ENCODE results near the gene TERT.
A peak's percentile ranks its signal among the peaks of the same experiment; 100 is the strongest.

The TERT gene

DNA sequence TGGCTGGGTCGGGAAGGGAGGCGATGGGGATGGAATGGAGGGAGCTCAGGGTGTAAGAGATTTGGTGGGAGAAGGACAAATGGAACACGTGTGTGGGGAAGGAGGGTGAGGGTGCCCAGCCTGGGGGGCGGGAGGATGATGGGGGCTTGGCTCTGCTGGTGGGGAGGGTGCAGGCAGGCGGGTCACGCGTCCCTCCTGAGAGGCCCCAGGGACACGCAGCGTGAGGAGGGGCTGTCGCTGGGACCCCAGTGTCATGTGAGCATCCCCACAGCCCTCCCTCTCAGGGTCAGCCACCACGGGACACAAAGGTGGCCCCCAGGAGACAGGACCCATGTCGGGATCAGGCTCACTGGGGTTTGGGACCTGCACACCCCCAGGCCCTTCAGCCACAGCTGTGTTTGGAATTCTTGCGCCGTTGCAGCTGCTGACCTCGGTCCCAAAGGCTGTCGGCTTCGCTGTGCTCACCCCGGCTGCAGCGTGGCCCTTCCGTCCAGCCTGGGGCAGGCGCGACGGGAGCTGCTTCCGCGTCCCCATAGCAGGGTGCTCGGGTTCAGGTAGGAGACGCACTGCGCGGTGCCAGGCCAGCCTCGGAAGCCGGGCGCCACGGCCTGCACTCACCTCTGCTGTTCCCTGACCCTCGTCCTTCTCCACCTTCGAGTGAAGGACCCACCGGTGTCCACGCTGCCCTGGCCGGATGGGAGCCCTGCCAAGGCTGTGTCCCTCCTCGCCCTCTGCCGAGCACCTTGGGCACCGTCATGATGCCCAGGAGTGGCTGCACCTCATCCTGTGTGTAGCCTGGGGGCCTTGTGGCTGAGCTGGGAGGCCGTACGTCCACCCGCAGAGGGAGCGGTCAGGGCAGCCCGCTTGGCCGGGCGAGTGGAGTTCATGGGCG, 88.1 kb downstream of the TERT start:
- no peak for DNase-seq (ENCODE audit: low spot score)

DNA sequence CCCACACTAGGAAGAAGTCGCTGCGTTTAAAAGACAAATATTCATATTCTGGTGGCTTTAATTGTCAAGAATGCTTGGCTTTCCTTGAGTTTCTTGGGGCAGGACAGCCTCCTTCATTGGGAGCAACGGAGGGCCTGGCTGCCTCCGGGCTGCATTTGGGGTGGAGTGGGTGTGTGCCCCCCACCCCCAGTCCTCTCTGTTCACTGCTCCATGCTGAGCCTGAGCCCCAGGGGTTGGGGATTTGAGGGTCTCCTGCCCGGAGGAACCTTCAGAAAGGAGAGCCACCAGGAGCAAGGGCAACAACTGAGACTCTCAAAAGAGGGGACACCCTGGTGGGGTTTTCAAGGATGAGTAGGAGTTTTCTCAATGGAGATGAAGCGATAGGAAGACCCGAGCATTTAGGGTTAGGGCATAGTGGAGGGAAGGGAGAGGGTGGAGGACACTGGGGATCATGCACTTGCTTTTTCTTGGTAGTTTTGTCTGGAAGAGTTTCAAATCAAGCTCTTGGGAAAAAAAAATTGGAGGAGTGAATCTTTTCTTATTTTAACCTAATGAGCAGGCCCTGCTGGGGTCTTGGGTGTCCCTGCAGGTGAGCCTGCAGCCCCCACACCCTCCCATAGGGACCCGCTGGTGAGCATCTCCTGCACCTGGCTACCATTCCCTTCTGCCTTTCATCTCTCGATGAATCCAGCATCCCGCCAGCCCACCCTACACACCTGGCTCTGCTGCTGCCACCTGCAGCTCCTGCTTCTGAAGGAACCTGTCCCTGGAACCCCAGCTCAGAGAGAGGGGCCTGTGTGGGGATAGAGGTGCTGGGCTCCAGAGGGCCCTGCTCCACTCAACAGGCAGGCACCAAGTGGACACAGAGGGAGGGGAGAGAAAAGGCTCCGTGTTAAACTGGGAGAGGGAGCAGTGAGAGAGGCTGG, 89.3 kb downstream of the TERT start:
- DNase-seq (ENCODE audit: low spot score): no peak

DNA sequence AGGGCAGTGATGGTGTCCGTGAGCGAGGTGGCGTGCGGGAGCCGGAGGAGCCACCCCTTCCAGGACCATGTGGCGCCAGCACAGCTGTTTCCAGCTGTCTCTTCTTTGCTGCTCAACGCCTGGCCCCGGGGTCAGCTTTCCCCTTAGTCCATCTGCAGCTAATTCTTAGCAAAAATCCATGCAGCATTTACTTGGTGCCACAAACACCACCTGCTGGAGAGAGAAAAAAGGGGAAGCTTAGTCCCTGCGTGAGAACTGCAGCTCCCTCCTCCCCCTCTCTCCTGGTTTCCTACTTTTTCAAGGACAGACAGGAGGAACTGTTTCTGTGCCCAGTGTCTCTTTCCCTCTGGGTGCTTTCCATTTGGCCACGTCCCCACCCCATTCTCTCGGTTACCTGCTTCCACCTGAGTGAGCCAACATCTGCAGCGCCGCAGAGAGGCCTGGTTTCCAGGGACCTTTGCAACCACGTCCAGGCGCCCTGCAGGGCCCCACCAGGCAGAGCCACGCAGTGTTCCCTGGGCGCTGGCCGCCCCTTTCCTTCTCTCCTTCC, 90.1 kb downstream of the TERT start:
- peak; percentile 59 for DNase-seq (ENCODE audit: low spot score)

DNA sequence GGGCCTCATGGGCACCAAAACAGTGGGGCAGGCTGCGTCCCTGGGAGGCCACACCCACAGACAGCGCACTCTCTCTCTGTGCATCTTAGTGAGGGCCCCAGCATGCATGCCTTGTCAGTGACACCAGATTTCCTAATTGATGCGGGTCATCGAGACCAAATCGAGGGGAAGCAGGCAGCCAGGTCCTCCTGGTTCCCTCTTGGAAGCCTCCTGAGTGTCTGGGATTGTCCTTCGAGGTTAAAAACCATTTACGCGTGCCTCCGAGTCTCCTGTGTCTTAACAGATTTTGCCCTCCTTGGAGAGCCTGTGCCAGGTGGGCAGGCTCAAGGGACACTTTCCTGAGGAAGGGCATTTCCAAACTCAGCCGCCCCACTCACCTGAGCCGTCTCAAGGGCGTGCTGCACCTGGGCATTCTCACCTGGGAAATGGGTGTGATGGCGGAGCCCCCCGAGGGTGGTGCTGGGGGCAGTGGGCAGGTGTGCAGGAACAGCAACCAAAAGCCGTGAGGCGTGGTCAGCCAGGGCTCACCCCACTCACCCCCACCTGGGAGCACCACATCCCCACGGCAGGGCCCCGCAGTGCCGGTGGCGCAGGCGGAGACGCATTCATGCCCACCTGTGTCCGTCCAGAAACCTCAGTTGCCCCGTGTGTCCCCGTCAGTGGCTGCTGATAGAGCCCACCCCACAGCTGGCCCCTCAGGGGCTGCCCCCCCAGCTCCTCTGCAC, 90.7 kb downstream of the TERT start:
- no peak for DNase-seq (ENCODE audit: low spot score)

DNA sequence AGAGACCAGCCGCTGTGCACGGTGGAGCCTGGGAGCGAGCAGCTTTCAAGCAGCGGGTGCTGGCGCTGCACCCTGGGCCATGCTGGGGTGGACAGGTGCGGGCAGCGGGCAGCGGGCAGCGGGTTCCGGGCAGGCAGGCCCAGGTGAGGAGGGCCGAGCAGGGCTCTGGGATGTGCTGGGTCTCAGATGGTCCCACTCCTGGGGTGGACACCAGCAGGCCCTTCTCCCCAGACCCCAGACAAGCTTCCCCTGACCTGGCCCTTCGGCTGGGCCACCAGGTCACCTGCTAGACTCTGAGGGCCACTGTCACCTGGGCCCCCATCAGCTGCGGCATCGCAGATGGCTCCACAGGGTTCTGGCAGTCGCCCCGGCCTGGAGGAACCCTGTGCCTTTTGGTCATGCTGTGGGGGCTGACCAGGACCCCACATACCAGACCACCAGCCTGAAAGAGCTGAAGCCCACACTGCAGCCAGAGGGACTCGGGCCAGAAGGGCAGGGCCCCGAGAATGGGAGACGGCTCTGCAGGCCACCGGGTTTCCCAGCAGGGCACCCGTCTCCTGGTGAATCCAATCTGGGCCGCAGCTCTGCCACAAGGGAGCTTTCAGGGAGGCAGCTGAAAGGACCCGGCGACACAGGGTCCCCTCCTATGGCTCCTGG, 91.4 kb downstream of the TERT start:
- DNase-seq (ENCODE audit: low spot score): no peak
